ENCODE data around the gene RAX2.

RAX2 gene

DNA sequence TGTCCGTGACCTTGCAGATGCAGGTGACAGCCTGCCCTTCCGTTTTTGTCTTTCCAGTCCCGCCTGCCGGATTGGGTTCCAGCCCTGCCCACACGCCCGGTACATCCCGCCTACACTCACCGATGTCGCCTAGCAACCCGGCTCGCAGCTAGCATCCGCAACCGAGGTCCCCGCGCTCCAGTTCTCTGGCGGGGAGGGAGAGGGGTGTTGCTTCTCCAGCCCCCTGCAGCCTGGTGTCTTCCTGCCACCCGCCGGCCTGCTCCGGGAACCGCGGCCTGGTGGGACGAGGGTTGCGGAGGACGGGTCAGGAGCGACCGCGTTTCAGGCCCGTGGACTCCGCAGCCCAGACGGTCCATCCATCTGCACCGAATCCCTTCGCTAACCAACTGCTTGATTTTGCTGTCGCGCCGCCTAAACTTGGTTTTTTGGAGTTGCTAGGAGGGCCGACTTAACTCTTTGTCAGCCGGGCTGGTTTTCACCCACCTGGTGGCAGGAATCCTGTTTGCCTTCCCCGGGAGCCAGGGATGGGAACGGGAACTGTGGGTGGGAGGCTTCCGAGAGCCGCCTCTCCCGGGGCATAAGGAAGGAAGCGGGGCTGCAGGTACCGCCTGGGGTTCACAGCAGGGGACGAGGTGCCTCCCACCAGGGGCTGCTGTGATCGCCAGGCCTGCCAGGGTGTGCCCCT is 29.5 kb upstream of the RAX2 start:
- no peak for DNase-seq (ENCODE audit: low spot score)

GRCh38 chr19:3800996-3801395 is 29.0 kb upstream of the RAX2 start:
- DNase-seq (ENCODE audit: low spot score): no peak

GRCh38 chr19:3798137-3798536 is 26.1 kb upstream of the RAX2 start:
- DNase-seq (ENCODE audit: low spot score): no peak

GRCh38 chr19:3796358-3796757 is 24.3 kb upstream of the RAX2 start:
- DNase-seq (ENCODE audit: low spot score): no peak

DNA sequence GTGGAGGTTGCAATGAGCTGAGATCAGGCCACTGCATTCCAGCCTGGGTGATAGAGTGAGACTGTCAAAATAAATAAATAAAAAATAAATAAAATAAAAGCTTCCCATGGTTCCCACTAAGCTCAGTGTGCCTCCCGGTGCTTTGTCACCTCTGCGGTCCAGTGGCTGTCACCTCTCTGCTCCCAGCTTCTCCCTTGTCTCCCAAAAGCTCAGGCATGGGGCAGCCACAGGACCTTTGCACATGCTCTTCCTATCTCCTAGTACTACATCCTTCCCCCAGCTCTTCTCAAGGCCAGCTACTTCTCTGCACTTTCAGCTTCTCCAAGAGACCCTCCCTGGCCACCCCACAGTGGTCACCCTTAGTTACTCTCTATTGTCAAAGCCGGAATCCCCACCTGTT is 21.8 kb upstream of the RAX2 start:
- DNase-seq (ENCODE audit: low spot score): no peak

- DNase-seq (ENCODE audit: low spot score): no peak
These were observed 20.1 kb upstream of the RAX2 start for GRCh38 chr19:3792114-3792513.

DNA sequence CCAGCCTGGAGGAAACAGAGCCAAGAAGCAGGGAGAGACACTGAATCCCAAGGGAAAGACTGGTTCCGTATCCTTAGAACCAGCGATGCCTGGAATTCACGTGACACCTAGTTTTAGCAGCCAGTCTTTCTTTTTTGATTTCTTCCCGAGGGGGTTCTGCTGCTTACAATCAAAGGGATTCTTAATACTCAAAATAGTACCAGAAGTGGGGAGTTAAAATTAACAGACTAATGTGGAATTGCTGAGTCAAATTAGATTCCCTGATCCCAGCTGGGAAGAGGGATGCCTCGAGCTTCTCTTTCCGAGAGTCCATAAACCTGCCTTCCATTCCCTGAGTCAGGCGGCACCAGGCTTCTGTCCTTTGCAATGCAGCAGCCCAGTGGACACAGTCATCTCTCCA is 18.9 kb upstream of the RAX2 start:
- no peak for DNase-seq (ENCODE audit: low spot score)

DNA sequence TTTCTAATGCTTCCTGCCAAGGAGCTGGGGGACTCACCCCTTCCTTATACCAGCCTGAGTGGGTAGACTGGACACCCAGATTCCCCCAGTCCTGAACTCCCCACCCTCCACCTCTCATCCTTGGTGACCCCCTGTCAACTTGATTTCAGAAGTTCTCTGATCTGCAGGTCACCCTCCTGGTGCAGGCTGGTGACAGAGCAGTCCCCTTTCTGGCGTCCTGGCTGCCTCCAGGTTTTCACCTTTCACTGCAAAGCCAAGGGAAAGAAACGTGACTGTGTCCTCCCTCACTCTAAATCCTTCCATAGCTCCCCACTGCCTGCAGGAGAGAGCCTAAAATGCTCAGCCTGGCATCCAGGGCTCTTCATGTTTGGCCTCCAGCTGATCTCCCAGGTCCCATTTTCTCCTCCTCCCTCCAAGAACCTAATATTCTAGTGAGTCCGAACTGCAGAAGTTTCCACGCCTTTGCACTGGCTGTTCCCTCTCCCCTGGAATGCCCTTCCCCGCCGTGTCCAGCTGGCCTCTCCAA is 18.2 kb upstream of the RAX2 start:
- DNase-seq (ENCODE audit: low spot score): no peak

DNA sequence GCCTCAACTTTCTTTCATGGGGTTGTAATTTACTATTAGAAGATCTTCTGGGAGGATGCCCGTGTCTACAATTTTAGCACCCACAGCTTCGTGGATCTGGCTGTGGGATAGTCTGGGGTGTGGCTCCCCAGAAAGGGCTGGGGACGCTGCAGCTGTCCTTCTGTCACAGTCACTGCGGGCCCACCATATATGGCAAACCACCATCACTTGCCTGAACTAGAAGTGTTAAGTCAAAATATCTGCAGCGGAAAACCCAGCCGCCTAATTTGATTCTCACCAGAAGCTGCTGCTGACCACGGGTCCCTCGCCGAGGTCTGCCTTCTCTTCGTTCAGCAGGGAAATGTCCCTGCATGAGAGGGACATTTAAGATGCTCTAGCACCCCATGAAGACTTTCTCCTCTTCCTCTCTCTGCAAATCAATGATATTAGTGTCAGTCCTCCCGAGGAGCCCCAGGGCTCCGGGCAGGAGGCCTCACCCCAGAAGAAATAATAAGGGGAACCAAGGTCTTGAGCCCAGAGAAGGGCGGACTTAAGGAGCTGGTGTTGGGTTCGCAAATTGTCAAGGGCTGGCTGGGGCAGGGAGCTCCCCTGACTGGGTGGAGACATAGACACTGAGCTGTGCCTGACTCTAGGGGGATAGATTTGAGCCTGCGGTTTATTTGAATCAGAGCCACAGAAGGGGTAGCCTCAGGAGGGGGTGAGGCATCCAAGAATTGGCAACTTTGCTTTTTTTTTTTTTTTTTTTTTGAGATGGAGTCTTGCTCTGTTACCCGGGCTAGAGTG is 17.2 kb upstream of the RAX2 start:
- no peak for DNase-seq (ENCODE audit: low spot score)

DNA sequence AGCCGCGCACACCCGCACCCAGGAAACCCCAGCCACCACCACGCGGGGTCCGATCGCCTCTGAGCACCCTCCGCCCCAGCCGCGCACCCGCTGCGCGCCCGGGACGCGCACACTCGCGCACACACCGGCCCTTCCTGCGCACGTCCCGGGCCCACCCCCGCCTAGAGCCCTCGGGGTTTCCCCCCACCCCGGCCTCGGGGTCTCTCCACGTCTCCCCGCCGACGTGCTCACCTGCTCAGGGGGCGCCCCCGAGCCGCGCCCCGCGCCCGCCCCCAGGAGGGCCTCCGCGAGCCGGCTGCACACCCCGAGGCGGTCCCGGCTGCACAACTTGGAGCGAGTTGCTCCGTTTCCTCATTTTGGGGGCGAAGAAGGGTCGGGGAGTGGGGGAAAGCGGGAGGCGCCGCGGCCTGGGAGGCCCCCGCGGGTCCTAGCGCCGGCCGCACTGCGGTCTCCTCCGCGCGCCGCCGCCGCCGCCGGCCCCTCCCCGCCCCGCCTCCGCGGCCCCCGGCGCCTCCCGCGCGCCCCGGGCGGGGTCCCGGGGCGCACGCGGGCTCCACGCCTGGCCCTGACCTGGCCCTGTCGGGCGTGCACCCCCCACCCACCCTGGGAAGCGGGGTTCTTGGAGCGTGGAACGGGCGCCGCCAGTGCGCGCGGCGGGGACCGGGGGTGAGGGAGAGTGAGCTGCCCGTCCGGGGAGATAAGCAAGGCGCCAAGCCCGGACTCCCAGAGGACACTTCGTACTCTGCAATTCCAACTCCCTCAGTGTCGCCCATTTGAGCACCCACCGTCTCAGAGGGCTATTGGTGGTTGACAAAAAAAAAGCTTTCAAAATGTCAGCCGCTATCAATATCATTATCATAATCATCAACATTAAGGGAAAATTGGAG is 14.2 kb upstream of the RAX2 start, which contains the start of gene MATK:
MATK (minus strand) TSS at position 444 of the 887 bp plus-strand sequence. CDS start 1,246 bp downstream, outside the sequence.
- no peak for DNase-seq (ENCODE audit: low spot score)

GRCh38 chr19:3785451-3785937 is 13.5 kb upstream of the RAX2 start:
- no peak for DNase-seq (ENCODE audit: low spot score)

- DNase-seq (ENCODE audit: low spot score): peak; percentile 18
These were observed 12.8 kb upstream of the RAX2 start for GRCh38 chr19:3784607-3785450.

DNA sequence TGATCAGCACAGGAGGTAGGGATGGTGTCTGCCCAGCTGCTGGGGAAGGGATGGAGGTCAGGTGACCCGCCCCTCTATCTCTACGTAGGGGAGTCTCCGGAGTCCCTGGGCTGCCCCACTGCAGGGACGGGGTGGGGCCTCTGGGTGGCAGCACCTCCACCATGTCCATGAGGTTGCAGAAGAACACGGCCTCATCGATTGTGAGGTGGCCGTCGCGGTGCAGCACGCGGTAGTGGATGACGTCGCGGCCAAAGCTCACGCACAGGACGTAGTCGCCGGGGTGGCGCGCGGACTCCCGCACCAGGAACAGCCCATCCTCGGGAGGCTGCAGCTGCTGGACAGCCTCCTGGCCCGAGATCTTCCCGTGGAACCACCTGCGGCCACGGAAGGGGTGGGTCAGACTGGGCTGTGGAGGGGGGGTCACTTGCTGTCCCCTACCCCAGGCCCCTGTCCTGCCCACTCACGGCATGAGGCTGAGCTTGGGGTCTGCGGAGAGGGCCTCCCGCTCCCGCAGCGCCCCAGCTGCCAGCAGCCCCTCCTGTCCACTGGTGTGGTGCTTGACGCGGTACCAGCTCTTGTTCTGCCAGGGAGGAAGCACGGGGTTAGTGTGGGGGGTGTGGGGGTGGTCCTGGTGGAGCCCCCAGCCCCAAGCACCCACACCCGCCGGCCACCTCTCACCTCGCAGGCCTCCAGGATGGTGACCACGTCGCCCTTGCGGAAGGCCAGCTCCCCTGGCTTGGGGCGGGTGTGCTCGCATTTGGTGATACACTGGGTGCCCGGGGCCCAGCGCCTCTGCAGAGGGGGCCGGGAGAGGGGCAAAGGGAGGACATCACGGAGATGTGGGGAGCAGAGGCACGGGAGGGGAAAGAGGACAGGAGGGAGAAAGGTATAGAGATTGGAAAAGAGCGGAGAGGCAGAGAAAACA is 11.9 kb upstream of the RAX2 start:
- no peak for DNase-seq (ENCODE audit: low spot score)

- DNase-seq (ENCODE audit: low spot score): no peak
These were observed 10.9 kb upstream of the RAX2 start for GRCh38 chr19:3782903-3783302.

DNA sequence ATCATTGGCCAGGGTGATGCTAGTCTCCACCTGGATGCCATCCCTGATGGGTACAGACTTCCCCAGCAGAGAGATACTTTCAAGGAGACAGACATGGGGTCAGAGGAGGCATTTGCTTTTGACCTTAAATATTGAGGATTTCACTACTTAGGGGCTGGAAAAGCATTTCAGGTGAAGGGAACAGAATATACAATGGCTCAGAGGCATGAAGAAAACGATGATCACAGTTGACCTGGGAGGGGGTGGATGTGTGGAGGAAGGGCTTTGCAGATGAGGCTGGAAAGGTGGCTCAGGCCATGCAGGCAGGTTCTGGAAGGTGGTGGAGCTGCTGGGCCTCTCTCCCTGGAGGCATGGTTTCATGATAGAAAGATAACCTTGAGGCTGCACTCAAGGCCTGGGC is 10.3 kb upstream of the RAX2 start:
- DNase-seq (ENCODE audit: low spot score): no peak

- DNase-seq (ENCODE audit: low spot score): no peak
These were observed 9.6 kb upstream of the RAX2 start for GRCh38 chr19:3781603-3782002.

GRCh38 chr19:3780786-3781304 is 8.8 kb upstream of the RAX2 start:
- DNase-seq (ENCODE audit: low spot score): no peak

- DNase-seq (ENCODE audit: low spot score): no peak
These were observed 7.1 kb upstream of the RAX2 start for GRCh38 chr19:3778899-3779723.
